ENCODE data around the gene TMOD2. TPM values are rescaled to one million over a fixed set of nuclear protein-coding genes. Genes with fewer than 3 reads are reported as not detected.

The TMOD2 gene
- total RNA-seq, 1 experiment from 2014 or later = 0.52 TPM

DNA sequence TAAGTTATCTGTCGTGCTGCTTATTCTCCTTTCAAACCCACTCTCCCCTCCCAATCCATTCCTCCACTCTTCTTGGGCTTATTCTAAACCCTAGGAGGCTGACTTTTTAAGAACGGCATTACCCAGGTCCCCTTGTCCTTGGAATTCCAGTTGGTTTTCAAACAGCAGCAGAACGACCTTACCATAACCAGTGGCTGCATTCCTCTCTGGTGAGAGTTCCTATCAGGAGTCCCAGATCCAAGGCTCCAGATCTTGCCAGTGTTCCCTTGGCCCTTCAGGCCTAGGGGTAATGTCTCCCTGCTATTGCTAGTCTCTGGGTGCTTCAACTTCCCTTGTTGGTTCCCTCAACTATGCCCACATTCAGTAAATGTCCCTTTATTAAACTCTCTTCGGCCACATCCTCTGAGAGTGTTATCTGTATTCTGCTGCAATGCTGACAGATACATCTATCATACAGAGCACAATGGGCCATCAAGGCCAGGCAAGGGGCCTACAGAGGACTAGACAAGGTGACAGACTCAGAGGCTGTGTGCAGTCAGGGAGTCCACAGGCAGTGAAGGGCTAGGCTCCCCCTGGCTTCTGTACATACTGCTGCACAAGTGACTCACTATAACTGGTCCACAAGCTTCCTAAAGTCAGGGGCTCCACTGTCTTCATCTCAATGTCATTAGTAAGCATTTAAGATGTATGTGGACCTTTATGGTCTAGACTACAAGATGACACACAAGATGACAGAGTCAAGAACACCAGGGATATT lies 24.1 kb upstream of the TMOD2 start:
- POLR2A ChIA-PET = no interaction called here
- TF ChIP-seq, protein P1, sequence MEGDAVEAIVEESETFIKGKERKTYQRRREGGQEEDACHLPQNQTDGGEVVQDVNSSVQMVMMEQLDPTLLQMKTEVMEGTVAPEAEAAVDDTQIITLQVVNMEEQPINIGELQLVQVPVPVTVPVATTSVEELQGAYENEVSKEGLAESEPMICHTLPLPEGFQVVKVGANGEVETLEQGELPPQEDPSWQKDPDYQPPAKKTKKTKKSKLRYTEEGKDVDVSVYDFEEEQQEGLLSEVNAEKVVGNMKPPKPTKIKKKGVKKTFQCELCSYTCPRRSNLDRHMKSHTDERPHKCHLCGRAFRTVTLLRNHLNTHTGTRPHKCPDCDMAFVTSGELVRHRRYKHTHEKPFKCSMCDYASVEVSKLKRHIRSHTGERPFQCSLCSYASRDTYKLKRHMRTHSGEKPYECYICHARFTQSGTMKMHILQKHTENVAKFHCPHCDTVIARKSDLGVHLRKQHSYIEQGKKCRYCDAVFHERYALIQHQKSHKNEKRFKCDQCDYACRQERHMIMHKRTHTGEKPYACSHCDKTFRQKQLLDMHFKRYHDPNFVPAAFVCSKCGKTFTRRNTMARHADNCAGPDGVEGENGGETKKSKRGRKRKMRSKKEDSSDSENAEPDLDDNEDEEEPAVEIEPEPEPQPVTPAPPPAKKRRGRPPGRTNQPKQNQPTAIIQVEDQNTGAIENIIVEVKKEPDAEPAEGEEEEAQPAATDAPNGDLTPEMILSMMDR (IDR thresholded peaks at IDR 0.05; ENCODE audit: insufficient read depth in 1 of 2, low read depth in 1 of 2, low read length in 1 of 2, severe bottlenecking in 1 of 2, unreplicated experiment in 1 of 2) = peak in 1 of 2 experiments; percentile 43
- Histone ChIP-seq H3K4me1 (no peaks in the 10 kb centered on the region), H3K9me3 (no peaks in the 10 kb centered on the region), H3K36me3 (ENCODE audit: control insufficient read depth, insufficient read depth, low read length) (no peaks in the 10 kb centered on the region), H3K27me3 (replicated peaks; ENCODE audit: control insufficient read depth, insufficient read depth, low read length) (no peaks in the 10 kb centered on the region), H3K4me3 (ENCODE audit: low read depth, low read length) (no peak overlapping the region)
- no TSS peak for BruUV-seq (replicated peaks)
- Mint-ChIP-seq H3K9me3 (ENCODE audit: unreplicated experiment) (no peaks in the 10 kb centered on the region), H3K36me3 (ENCODE audit: insufficient read depth, unreplicated experiment) (no peaks in the 10 kb centered on the region), H3K27me3 (ENCODE audit: insufficient read depth, unreplicated experiment) (no peaks in the 10 kb centered on the region), H3K4me1 (ENCODE audit: low read depth, unreplicated experiment) (no peaks in the 10 kb centered on the region), H3K4me3 (ENCODE audit: unreplicated experiment) (no peak overlapping the region), H3K27ac (ENCODE audit: unreplicated experiment) (no peak overlapping the region)
- intact Hi-C loops (cut with micrococcal nuclease; ENCODE audit: unreplicated experiment) = no loop called here
- CTCF ChIA-PET = interaction anchor here (0.6 kb wide), 1 partner anchor 140 kb away, joined by 3 read pairs; no protein-coding TSS in a partner anchor
- no peak for DNase-seq

- H3K4me1 Mint-ChIP-seq (ENCODE audit: low read depth, unreplicated experiment) = no peaks in the 10 kb centered on the region
- H3K9me3 Mint-ChIP-seq (ENCODE audit: unreplicated experiment) = no peaks in the 10 kb centered on the region
- H3K4me1 ChIP-seq = no peaks in the 10 kb centered on the region
- ChIA-PET POLR2A (no interaction called here), CTCF (no interaction called here)
- no peaks in the 10 kb centered on the region for H3K9me3 ChIP-seq
- H3K36me3 ChIP-seq (ENCODE audit: control insufficient read depth, insufficient read depth, low read length) = no peaks in the 10 kb centered on the region
- H3K4me3 ChIP-seq (ENCODE audit: low read depth, low read length) = no peak overlapping the region
- DNase-seq = no peak
- no peak overlapping the region for H3K27ac Mint-ChIP-seq (ENCODE audit: unreplicated experiment)
- intact Hi-C loops (cut with micrococcal nuclease; ENCODE audit: unreplicated experiment) = no loop called here
- H3K4me3 Mint-ChIP-seq (ENCODE audit: unreplicated experiment) = no peak overlapping the region
- no TSS peak for BruUV-seq (replicated peaks)
- H3K27me3 ChIP-seq (replicated peaks; ENCODE audit: control insufficient read depth, insufficient read depth, low read length) = no peaks in the 10 kb centered on the region
- TF ChIP-seq, protein P1 (IDR thresholded peaks at IDR 0.05; ENCODE audit: insufficient read depth in 1 of 2, low read depth in 1 of 2, low read length in 1 of 2, severe bottlenecking in 1 of 2, unreplicated experiment in 1 of 2) = no peak
- H3K36me3 Mint-ChIP-seq (ENCODE audit: insufficient read depth, unreplicated experiment) = no peaks in the 10 kb centered on the region
- H3K27me3 Mint-ChIP-seq (ENCODE audit: insufficient read depth, unreplicated experiment) = no peaks in the 10 kb centered on the region
Observed at GRCh38 chr15:51731549-51732267, 19.7 kb upstream of the TMOD2 start.

DNA sequence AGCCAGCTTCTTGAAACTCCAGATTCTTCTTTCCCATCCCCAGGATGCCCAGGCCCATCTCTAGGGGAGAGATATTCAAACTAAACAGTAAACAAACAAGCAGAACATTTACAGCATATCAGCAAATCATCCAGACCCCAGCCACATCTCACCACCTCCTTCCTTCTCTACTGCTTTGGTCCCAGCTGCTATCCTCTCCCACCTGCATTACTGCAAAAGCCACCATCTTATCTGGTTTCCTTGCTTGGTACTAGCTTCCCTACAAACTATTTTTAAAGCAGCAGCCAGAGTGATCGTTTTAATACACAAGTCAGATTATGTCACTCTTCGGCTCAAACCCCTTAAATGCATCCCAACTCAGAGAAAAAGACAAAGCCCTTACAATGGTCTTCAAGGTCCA lies 18.8 kb upstream of the TMOD2 start:
- TF ChIP-seq, protein P1 (IDR thresholded peaks at IDR 0.05; ENCODE audit: insufficient read depth in 1 of 2, low read depth in 1 of 2, low read length in 1 of 2, severe bottlenecking in 1 of 2, unreplicated experiment in 1 of 2) = no peak
- Histone ChIP-seq H3K36me3 (ENCODE audit: control insufficient read depth, insufficient read depth, low read length) (no peaks in the 10 kb centered on the region), H3K9me3 (no peaks in the 10 kb centered on the region), H3K27me3 (replicated peaks; ENCODE audit: control insufficient read depth, insufficient read depth, low read length) (no peaks in the 10 kb centered on the region), H3K4me1 (no peaks in the 10 kb centered on the region), H3K4me3 (ENCODE audit: low read depth, low read length) (no peak overlapping the region)
- Mint-ChIP-seq H3K36me3 (ENCODE audit: insufficient read depth, unreplicated experiment) (no peaks in the 10 kb centered on the region), H3K4me1 (ENCODE audit: low read depth, unreplicated experiment) (no peaks in the 10 kb centered on the region), H3K4me3 (ENCODE audit: unreplicated experiment) (no peak overlapping the region), H3K27ac (ENCODE audit: unreplicated experiment) (no peak overlapping the region), H3K27me3 (ENCODE audit: insufficient read depth, unreplicated experiment) (no peaks in the 10 kb centered on the region), H3K9me3 (ENCODE audit: unreplicated experiment) (no peaks in the 10 kb centered on the region)
- intact Hi-C loops (cut with micrococcal nuclease; ENCODE audit: unreplicated experiment) = no loop called here
- DNase-seq = no peak
- CTCF ChIA-PET = no interaction called here
- POLR2A ChIA-PET = no interaction called here
- BruUV-seq (replicated peaks) = no TSS peak
